Muscle of leg (tissue), 11 donors: ENCODE measurements around the gene KLHL13. TPM values are rescaled to one million over a fixed set of nuclear protein-coding genes. Genes with fewer than 3 reads are reported as not detected.

Experiments used
- DNase-seq: peaks from one replicate; pipeline ENCODE4 v3.0.0; 2013
- H3K27ac ChIP-seq: one replicate; pipeline ENCODE4 v1.5.1; 2013; ENCODE audit warnings: mild to moderate bottlenecking, low read length, control low read depth
- H3K27me3 ChIP-seq: one replicate; pipeline ENCODE4 v1.6.1; 2013; ENCODE audit warnings: low read length; ENCODE audit not compliant: control insufficient read depth, insufficient read depth
- H3K36me3 ChIP-seq: one replicate; pipeline ENCODE4 v1.6.1; 2013; ENCODE audit warnings: low read length; ENCODE audit not compliant: control insufficient read depth, insufficient read depth
- H3K4me1 ChIP-seq: one replicate; pipeline ENCODE4 v1.6.1; 2013; ENCODE audit warnings: low read length; ENCODE audit not compliant: control insufficient read depth, insufficient read depth
- H3K4me3 ChIP-seq: one replicate; pipeline ENCODE4 v1.5.1; 2013; ENCODE audit warnings: low read length, control low read depth
- H3K9me3 ChIP-seq: replicated peaks from 2 replicates; pipeline ENCODE4 v1.6.1; 2013; ENCODE audit warnings: low read depth, low read length; ENCODE audit not compliant: control insufficient read depth
- WGBS: methylation state at CpG from one replicate; pipeline ENCODE4 v1.1.5; 2013; ENCODE audit warnings: missing lambda C conversion rate; ENCODE audit not compliant: insufficient coverage; 5-methylcytosine and 5-hydroxymethylcytosine counted together
- polyA plus RNA-seq, 8 donors: library from polyadenylated mRNA; unstranded; fragments of 120-200 nt; gene quantifications; one replicate each; pipeline versions ENCODE4 v1.2.1 to v1.2.3, GENCODE V29; 2013; ENCODE audit warnings: inconsistent platforms in 1 of 8, low replicate concordance in 1 of 8; ENCODE audit not compliant: insufficient read length in 8 of 8, insufficient read depth in 1 of 8
- total RNA-seq: library from RNA; stranded (reverse); fragments of 120-200 nt; gene quantifications from one replicate; pipeline ENCODE4 v1.2.4, GENCODE V29; 2013

Gene KLHL13
- total and polyA plus RNA-seq, 9 donors: 44.5 to 70.1 (median 57.8) TPM

DNA sequence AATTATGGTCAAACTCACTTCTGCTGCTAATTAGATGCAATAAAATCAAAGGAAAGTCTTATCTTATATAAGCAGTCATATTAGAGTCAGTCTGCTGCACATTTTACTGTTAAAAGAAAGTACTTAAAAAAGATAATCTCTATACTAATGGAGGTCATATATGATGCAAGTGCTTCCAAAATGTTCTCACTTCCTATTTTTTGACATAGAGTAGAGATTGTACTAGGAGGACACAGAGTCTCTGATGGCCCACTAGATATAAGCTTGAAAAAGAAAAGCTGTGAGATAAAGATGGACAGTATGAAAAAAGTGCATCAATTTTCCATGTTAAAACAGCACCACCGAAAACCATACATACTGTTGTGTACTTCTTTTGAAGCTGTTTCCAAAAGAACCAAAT lies 196.9 kb downstream of the KLHL13 start:
- H3K27me3 ChIP-seq: no peaks in the 10 kb centered on the region
- H3K36me3 ChIP-seq: no peaks in the 10 kb centered on the region
- no peak for DNase-seq
- no peaks in the 10 kb centered on the region for H3K4me1 ChIP-seq
- H3K27ac ChIP-seq: no peak overlapping the region
- no peaks in the 10 kb centered on the region for H3K9me3 ChIP-seq
- WGBS: no CpG with 5 or more reads among the region's 1 CpG
- no peak overlapping the region for H3K4me3 ChIP-seq

DNA sequence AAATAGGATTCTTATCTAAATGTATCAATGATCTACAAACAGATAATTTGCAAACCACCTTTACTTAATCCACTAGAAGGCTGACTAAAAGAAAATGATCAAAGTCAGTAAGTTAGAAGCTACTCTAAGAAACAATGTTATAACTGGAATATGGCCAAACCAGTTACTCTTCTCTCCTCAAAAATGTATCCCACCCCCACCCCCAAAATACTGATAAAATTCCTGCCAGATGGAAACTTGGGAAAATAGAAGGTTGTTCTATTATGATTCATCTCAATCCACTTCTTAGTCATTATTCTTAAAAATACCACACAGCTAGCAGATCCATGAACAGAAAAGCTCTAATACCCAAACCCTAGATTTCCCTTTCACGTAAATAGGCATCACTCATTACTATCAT lies 206.4 kb downstream of the KLHL13 start:
- DNase-seq: no peak
- no peaks in the 10 kb centered on the region for H3K36me3 ChIP-seq
- H3K27me3 ChIP-seq: no peaks in the 10 kb centered on the region
- H3K9me3 ChIP-seq: no peaks in the 10 kb centered on the region
- no CpG with 5 or more reads among the region's 1 CpG for WGBS
- H3K4me1 ChIP-seq: no peaks in the 10 kb centered on the region
- no peak overlapping the region for H3K27ac ChIP-seq
- no peak overlapping the region for H3K4me3 ChIP-seq

DNA sequence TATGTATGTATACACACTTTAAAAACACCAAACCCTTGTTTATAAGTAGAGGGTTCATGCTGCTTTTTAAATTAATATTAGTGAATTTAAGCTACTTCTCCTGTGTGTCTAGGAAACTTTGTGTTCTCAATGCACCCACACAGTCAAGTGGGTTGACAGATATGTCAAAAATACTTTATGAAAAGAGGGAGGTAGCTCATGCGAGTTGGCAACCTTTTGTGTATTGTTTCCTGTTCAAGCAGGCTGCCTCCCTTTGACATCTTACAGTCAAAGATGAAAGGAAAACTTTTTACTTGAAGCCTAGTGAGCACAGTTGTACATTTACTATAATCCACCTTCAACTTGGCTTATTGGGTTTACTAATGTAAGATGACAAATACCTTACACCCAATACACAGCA lies 218.4 kb downstream of the KLHL13 start:
- WGBS: no CpG with 5 or more reads among the region's 1 CpG
- no peak overlapping the region for H3K4me3 ChIP-seq

GRCh38 chrX:117895418-117895817 lies 221.2 kb downstream of the KLHL13 start:
- no peak for DNase-seq
- no peaks in the 10 kb centered on the region for H3K9me3 ChIP-seq
- WGBS: no CpG with 5 or more reads among the region's 1 CpG

More for the DNA sequence above, 218.4 kb downstream of the KLHL13 start:
- DNase-seq: no peak
- Histone ChIP-seq H3K27me3 (no peaks in the 10 kb centered on the region), H3K9me3 (no peaks in the 10 kb centered on the region), H3K36me3 (peaks cover 3% of the 10 kb centered on the region), H3K4me1 (no peaks in the 10 kb centered on the region), H3K27ac (no peak overlapping the region)

GRCh38 chrX:117892469-117892868 lies 224.1 kb downstream of the KLHL13 start:
- no peak overlapping the region for H3K4me3 ChIP-seq
- no CpG with 5 or more reads among the region's 1 CpG for WGBS
- no peaks in the 10 kb centered on the region for H3K36me3 ChIP-seq
- H3K27ac ChIP-seq: no peak overlapping the region
- H3K4me1 ChIP-seq: no peaks in the 10 kb centered on the region
- H3K27me3 ChIP-seq: no peaks in the 10 kb centered on the region
- no peaks in the 10 kb centered on the region for H3K9me3 ChIP-seq
- no peak for DNase-seq

More at GRCh38 chrX:117895418-117895817, 221.2 kb downstream of the KLHL13 start:
- Histone ChIP-seq H3K27me3 (no peaks in the 10 kb centered on the region), H3K36me3 (peaks cover 3% of the 10 kb centered on the region), H3K27ac (no peak overlapping the region), H3K4me1 (no peaks in the 10 kb centered on the region), H3K4me3 (no peak overlapping the region)

- DNase-seq: no peak
- Histone ChIP-seq H3K27me3 (no peaks in the 10 kb centered on the region), H3K9me3 (no peaks in the 10 kb centered on the region), H3K4me1 (no peaks in the 10 kb centered on the region), H3K36me3 (no peaks in the 10 kb centered on the region), H3K4me3 (no peak overlapping the region), H3K27ac (no peak overlapping the region)
- no CpG with 5 or more reads among the region's 1 CpG for WGBS
Measured at GRCh38 chrX:117871796-117872195, 244.8 kb downstream of the KLHL13 start.

GRCh38 chrX:117860517-117860916 lies 256.1 kb downstream of the KLHL13 start:
- no CpG with 5 or more reads among the region's 1 CpG for WGBS
- H3K27me3 ChIP-seq: no peaks in the 10 kb centered on the region
- H3K4me3 ChIP-seq: no peak overlapping the region
- no peak overlapping the region for H3K27ac ChIP-seq
- DNase-seq: no peak
- no peaks in the 10 kb centered on the region for H3K4me1 ChIP-seq
- H3K9me3 ChIP-seq: no peaks in the 10 kb centered on the region
- no peaks in the 10 kb centered on the region for H3K36me3 ChIP-seq

DNA sequence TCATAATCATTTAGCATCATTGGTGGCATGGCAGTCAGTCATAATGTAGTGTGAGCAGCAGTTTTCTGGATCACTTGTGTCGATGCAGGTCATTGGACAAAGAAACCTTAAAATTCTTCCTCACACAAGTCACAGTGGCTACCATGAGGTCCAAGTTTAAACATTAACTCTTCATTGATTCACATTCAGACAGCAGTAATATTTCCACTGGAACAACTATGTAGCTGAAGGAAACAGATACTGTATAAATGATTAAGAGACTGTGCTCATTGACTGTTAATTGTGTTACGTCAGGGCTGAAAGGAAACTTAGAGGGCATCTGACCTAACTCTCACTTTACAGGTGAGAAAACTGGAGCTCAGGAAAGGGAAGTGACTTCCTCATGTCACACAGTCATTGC lies 261.8 kb downstream of the KLHL13 start:
- Histone ChIP-seq H3K27me3 (no peaks in the 10 kb centered on the region), H3K36me3 (no peaks in the 10 kb centered on the region), H3K9me3 (no peaks in the 10 kb centered on the region), H3K4me1 (no peaks in the 10 kb centered on the region), H3K4me3 (no peak overlapping the region), H3K27ac (no peak overlapping the region)
- DNase-seq: no peak
- WGBS: no CpG with 5 or more reads among the region's 2 CpGs

GRCh38 chrX:117851025-117851424 lies 265.6 kb downstream of the KLHL13 start:
- Histone ChIP-seq H3K4me1 (no peaks in the 10 kb centered on the region), H3K36me3 (no peaks in the 10 kb centered on the region), H3K4me3 (no peak overlapping the region), H3K27me3 (no peaks in the 10 kb centered on the region), H3K27ac (no peak overlapping the region), H3K9me3 (no peaks in the 10 kb centered on the region)
- no peak for DNase-seq
- WGBS: 53% methylated on average over 2 of the region's 2 CpGs
